SIG-M5 treated with dmso at 0.1 percent for 504 hours (cell line): ENCODE data around the gene LRRC4B.
"Not testable (repeated sequence)": the region's sequence is repeated elsewhere in the genome, so short reads cannot be mapped to it uniquely, and the experiment has no call there.

Source experiments
- DNase-seq: peaks from one replicate; lab custom pipeline; 2025; ENCODE audit not compliant: unreplicated experiment; lab: John Stamatoyannopoulos, UW

Gene LRRC4B, protein sequence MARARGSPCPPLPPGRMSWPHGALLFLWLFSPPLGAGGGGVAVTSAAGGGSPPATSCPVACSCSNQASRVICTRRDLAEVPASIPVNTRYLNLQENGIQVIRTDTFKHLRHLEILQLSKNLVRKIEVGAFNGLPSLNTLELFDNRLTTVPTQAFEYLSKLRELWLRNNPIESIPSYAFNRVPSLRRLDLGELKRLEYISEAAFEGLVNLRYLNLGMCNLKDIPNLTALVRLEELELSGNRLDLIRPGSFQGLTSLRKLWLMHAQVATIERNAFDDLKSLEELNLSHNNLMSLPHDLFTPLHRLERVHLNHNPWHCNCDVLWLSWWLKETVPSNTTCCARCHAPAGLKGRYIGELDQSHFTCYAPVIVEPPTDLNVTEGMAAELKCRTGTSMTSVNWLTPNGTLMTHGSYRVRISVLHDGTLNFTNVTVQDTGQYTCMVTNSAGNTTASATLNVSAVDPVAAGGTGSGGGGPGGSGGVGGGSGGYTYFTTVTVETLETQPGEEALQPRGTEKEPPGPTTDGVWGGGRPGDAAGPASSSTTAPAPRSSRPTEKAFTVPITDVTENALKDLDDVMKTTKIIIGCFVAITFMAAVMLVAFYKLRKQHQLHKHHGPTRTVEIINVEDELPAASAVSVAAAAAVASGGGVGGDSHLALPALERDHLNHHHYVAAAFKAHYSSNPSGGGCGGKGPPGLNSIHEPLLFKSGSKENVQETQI

DNA sequence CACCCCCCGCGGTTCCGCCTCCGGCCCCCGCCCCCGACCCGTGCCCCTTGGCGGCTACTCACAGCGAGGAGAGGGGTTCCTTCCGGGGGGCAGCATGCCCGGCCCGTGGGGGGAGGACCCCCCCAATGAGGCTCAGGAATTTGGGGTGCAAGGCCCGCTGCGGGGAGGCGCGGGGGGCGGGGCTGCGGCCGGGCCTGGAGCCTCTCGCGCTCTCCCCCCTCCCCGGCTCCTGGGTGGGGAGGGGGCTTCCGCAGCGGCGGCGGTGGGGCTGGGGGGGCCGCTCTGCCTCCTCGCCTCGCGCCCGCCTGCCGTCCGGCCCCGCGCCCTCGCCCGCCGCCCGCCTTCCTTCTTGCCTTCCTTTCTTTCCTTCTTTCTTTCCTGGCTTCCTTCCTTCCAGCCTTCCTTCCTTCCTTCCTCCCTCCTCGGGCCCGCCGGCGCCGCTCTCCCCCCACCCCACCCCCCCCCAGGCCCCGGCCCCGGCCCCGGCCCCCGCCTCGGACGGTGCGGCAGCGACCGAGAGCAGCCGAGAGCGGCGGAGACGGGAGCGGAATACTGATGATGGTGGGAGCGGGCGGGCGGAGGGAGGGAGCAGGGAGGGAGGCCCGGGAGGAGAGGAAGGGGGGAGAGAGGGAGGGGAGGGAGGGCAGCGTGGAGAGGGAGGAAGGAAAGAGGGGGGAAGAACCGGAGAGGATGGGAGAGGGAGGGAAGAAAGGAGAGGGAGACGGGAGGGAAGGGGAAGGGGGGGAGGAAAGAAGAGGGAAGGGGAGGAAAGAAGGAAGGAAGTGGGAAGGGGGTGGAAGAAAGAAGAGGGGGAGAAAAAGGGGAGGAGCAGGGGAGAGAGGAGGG is at the start of gene LRRC4B:
Gene LRRC4B (minus strand): TSS at position 554 of the 846 bp plus-strand sequence. CDS start 19,597 bp downstream, outside the sequence.
- no peak for DNase-seq

DNA sequence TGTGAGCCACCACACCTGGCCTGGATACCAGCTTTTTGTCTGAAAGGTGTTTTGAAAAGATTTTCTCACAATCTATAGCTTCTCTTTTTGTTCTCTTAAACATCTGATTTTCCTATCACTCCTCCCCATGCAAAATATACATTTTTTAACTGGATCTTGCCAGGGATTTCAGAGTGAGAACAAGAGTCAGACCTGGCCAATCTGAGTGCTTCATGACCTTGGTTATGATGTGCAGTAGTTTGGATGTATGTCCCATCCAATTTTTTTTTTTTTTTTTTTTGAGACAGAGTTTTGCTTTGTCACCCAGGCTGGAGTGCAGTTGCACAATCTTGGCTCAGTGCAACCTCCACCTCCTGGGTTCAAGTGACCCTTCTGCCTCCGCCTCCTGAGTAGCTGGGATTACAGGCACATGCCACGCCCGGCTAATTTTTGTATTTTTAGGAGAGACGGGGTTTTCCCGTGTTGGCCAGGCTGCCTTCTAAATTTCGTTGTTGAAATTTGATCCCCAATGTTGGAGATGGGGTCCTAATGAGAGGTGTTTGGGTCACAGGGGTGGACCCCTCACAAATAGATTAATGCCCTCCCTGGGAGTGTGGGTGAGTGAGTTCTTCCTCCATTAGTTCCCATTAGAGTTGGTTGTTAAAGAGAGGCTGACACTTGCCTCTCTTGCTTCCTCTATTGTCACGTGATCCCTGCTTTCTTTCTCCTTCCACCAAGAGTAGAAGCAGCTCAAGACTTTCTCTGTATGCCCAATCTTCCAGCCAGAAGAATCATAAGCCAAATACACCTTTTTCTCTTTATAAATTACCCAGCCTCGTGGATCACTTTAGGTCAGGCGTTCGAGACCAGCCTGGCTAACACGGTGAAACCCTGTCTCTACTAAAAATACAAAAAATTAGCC is 44.5 kb upstream of the LRRC4B start:
- peak; percentile 2 for DNase-seq

DNA sequence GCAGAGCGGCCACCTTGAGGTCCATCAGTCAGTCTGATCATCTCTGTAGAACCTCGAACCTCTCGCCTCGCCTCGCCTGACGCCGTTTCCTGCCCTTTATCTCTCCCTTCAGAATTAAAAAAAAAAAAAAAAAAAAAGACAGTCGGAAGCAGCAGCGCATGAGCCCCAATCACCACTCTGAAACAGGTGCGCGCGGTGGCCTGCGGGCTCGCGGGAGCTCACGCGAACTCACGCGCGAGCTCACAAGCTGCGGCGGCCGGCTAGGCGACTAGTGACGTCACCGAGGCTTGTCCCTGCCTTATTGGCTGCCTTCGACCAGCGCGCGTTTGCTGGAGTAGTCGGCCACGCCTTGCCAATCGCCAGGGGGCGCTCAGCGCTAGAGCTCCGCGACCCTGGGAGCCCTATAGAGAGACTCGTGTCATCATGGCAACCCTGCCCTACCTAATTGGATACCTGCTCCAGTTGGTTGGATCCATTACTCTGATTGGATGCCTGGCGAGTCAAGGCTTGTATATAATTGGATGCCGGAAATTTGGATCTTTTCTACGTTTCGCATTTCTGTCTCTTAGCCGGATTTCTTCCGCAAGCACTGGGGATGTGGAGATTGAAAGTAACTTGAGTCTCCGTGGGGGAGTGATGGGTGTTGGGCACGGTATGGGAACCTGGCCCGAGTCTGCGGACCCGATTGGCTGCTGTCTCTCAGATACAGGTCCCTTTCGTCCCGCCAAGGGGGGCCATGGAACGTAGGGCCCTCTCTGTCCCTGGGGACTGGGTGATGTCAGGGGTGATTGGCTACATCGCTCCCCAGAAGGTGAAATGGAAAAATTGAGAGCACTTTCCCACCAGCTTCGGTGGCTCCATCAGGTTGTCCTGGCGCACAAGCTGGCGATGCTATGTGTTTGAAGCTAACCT is 39.9 kb upstream of the LRRC4B start:
- DNase-seq = no peak

DNA sequence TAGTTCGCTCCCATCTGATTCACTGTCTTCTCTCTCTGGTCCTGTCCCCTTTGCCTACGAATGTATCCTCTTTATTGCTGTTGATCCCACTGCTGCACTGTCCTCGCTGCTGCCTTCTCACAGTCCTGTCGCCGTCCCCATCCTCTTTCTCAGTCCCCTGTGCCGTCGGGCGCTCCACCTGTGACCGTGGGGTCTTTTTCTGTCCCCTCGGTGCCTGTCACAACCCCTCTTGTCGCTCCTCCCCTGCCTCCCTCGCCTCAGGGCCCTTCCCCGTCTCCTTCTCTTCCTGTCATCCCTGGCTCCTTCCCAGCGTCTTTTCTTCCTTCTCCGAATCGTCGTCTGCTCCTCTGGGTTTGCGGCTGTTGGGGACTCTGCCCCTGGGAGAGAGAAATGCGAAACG is 39.2 kb upstream of the LRRC4B start:
- no peak for DNase-seq

DNA sequence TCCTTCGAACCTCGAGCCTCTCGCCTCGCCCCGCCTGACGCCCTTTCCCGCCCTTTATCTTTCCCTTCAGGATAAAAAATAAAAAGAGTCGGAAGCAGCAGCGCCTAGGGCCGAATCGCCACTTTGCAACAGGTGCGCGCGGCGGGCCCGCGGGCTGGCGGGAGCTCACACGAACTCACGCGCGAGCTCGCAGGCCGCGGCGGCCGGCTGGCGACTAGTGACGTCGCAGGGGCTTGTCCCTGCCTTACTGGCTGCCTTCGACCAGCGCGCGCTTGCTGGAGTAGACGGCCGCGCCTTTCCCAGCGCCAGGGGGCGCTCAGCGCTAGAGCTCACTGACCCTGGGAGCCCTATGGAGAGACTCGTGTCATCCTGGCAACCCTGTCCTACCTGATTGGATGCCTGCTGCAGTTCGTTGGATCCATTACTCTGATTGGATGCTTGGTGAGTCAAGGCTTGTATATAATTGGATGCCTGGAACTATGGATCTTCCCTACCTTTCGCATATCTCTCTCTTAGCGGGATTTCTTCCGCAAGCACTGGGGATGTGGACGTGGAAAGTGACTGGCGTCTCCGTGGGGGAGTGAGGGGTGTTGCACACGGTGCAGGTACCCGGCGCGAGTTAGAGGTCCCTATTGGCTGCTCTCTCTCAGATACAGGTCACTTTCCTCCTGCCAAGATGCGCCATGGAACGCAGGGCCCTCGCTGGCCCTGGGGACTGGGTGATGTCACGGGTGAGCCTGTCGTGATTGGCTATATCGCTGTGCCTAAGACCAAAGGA is 38.0 kb upstream of the LRRC4B start:
- DNase-seq = not testable (repeated sequence)

DNA sequence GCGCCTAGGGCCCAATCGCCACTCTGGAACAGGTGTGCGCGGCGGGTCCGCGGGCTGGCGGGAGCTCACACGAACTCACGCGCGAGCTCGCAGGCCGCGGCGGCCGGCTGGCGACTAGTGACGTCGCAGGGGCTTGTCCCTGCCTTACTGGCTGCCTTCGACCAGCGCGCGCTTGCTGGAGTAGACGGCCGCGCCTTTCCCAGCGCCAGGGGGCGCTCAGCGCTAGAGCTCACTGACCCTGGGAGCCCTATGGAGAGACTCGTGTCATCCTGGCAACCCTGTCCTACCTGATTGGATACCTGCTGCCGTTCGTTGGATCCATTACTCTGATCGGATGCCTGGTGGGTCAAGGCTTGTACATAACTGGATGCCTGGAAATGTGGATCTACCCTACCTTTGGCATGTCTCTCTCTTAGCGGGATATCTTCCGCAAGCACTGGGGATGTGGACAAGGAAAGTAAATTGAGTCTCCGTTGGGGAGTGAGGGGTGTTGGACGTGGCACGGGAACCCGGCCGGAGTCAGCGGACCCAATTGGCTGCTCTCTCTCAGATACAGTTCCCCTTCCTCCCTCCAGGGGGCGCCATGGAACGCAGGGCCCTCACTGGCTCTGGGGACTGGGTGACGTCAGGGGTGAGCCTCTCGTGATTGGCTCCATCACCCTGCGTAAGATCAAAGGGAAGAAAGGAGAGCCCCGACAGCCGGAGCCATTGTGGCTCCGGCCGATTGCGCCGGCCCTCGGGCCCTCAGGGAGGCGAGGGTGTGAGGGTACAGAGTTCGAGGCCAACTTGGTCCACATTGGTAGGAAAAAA is 36.2 kb upstream of the LRRC4B start:
- not testable (repeated sequence) for DNase-seq

DNA sequence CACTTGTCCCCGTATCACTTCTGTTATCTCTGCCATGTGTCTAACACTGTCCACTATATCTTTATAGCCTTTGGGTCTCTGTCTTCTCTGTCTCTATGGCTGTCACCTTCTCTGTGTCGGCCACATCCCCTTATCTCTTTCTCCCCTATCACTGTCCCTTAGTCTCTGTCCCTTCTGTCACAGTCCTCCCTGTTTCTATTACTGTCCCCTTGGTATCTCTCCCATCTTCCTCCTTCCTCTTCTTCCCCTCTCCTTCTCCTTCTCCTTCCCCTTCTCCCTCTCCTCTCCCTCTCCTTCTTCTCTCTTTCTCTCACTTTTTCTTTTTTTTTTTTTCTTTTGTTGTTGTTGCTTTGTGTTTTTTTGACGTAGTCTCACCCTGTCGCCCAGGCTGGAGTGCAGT is 34.7 kb upstream of the LRRC4B start:
- no peak for DNase-seq

DNA sequence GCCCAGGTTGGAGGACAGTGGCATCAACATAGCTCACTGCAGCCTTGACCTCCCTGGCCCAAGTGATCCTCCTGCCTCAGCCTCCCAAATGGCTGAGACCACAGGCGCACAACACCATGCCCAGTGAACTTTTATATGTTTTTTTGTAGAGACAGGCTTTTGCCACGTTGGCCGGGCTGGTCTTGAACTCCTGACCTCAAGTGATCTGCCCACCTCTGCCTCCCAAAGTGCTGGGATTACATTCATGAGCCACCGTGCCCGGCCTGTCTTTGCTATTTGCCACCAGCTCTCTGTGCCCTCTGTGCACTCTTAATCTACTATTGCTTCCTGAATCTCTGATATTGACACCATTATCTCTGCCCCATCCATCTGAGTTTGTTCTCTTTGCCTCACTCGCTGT is 34.3 kb upstream of the LRRC4B start:
- no peak for DNase-seq

DNA sequence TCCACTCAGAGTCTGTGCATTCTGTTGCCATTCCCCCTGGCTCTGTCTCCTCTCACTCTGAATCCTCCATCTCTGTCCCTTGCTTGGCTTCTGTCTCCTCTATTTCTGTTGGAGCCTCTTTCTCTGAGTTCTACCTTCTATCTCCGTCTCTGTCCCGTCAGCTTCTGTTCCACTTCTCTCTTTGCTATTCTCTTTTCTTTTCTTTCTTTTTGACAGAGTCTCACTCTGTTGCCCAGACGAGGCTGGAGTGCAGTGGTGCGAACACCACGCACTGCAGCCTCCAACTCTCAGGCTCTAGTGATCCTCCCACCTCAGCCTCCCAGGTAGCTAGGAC is 33.8 kb upstream of the LRRC4B start:
- DNase-seq = no peak

DNA sequence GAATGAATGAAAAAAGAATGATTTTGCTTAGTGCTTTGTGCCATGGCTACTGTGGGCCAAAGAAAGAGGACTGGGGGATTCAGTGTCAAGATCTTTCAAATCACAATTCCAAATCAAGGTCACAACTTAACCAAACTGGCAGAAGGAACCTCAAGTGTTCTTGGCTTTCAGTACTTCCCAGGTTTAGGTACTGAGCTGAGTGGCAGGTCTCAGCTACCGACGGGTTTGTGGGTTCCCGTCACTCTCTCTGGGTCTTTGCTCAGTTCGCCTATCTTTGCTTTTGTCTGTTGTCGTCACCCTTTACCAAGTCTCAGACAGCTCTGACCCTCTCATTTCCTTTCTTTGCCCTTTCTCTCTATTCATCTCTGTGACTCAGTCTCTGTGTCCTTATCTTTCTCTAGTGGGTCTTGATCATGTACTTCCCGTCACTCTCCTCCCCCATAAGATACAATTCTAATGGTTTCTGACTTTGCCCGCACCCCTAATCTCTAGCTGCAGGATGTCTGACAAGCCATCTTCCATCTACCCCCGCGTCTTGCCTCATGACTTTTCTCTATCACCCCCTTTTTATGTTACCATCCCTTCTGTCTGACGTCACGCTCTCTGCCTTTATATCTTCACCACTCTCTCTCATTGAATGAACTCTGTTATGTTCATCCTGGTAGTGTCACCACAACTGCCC is 33.3 kb upstream of the LRRC4B start:
- DNase-seq = no peak

DNA sequence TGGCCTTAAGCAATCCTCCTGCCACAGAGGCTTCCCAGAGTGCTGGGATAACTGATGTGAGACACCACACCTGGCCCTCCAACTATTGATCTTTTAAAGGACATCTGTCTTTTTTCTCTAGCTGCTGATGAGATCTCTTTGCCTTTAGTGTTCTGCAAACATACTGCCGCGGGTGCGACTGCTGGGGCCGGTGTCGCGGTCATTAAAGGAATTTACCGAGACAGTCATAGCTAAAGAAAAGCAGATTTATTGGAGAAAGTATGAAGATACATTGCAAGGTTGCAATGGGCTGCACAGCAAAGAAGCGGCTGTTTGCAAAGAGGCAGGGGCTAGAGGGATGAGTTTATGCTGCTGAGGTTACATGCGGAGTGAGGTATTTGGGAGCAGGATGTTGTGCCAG is 31.2 kb upstream of the LRRC4B start:
- no peak for DNase-seq

DNA sequence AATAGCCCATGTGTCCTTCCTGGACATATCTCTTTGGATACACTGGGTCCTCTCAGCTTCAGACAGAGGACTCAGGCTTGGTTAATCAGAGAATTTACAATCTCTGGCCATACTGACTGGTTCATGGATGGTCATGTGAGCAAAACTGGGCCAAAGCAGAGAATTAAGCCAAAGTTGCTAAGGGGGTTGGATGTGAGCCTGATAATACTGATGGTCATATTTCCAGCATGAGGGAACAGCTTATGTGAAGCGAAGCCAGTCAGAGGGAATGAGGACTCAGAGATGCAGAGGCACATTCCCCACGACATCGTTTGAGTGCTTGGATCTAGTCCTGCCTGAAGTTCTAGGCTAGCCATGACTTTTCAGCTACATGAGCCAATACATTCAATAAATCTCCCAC is 22.0 kb upstream of the LRRC4B start:
- no peak for DNase-seq

DNA sequence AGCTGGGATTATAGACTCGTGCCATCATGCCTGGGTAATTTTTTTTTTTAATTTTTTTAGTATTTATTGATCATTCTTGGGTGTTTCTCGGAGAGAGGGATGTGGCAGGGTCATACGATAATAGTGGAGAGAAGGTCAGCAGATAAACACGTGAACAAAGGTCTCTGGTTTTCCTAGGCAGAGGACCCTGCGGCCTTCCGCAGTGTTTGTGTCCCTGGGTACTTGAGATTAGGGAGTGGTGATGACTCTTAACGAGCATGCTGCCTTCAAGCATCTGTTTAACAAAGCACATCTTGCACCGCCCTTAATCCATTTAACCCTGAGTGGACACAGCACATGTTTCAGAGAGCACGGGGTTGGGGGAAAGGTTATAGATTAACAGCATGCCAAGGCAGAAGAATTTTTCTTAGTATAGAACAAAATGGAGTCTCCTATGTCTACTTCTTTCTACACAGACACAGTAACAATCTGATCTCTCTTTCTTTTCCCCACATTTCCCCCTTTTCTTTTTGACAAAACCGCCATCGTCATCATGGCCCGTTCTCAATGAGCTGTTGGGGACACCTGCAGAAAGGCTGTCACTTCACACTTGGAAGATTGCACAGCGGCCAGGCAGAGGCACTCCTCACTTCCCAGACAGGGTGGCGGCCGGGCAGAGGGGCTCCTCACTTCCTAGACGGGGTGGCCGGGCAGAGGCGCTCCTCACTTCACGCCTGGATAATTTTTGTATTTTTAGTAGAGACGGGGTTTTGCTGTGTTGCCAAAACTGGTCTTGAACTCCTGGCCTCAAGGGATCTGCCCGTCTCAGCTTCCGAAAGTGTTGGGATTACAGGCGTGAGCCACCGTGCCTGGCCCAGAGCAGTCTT is 13.8 kb upstream of the LRRC4B start:
- DNase-seq = not testable (repeated sequence)

DNA sequence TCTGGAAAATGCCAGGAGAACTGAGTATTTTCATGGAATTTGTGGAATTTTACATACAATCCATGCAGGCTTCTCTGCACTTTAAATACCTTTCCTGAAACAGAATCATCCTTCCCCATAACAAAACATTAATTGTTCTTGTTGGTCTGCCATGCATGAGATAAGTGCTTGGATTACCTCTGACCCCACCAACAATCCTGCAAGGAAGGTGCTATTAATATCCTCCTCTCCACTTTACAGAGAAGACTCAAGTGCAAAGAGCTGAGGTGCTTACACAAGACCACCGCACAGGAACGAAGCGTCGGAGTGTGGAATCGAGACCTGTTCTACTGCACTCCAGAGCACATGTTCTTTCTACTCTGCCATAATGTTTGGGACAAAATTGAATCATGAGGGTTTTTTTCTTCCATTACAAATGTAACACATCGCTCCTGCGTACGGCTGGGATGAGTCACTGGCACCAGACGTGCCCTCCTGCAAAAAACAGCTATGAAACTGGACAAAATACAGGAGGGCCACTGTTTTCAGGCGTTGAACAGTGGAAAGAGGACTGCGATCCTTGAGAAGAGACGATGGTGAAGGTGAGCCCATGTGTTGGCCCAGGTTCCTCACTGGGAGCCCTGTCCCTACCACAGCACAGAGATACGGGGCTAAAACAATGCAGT is 12.9 kb upstream of the LRRC4B start:
- DNase-seq = no peak

DNA sequence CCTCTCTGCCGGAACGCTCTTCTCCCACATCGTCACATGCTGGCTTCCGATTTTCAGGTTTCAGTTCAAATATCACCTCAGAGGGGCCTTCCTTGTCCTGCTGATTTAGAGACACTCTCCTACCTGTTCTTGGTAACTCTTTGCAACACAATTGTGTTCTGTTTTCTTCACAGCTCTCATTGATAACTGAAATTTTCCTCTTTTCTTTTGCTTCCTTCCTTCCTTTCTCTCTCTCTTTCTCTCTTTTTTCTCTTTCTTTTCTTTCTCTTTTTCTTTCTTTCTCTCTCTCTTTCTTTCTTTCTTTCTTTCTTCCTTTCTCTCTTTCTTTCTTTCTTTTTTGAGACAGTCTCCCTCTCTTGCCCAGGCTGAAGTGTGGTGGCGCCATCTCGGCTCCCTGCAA is 12.0 kb upstream of the LRRC4B start:
- no peak for DNase-seq

DNA sequence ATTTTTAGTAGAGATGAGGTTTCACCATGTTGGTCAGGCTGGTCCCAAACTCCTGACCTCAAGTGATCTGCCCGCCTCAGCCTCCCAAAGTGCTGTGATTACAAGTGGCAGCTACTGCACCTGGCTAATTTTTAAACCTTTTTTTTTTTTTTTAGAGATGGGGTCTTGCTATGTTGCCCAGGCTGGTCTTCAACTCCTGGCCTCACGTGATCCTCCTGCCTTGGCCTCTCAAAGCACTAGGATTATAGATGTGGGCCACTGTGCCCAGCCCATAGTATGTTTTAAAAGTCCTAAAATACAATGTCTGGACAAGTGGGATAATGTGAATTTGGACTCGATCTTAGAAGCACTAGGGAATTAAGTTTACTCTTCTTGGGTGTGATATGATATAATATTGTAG is 8.5 kb upstream of the LRRC4B start:
- not testable (repeated sequence) for DNase-seq
